ENCODE results near the gene MYL6.

The MYL6 gene

DNA sequence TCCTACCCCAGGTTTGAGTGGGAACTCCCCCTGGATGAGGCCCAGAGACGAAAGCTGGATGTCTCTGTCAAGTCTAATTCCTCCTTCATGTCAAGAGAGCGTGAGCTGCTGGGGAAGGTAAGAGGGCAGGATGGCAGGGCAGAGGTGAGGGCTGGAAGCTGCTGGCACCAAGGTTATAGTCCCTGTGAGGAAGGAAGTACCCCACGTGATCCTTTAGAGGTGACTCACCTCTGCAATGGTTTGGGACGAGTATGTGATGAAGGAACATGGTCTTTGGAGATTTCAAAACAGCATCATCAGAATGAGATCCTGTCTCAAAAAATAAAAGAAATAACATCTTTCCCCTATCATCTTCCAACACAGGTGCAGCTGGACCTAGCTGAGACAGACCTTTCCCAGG is 14.9 kb upstream of the MYL6 start (continued):
- TF ChIP-seq ZNF324 (tag by site-specific recombination; IDR thresholded peaks at IDR 0.05) (no peak), ZIC2 (tag by site-specific recombination; IDR thresholded peaks at IDR 0.05) (no peak), ZSCAN16 (tag by site-specific recombination; IDR thresholded peaks at IDR 0.05) (no peak), ZNF10 (tag by site-specific recombination; IDR thresholded peaks at IDR 0.05) (no peak)

DNA sequence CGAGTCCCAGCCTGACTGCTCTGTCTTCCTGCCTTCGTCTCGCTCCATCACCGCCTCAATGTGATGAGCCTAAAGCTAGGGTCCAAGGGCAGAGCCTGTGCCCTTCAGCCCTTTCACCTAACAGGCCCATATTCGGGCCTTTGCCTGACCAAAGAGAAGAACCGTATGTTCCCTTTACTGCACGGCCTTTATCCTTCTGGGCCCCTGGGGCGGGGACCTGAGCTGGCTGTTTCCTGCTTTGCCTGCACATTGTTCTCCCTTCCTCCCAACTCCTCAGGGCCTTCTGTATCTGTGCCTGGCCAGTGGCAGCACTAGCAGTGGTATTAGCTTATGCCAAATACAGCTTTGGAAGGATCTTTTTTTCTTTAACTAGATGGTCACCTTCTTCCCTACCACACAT is 14.3 kb upstream of the MYL6 start:
- POLR2A ChIA-PET: interaction anchor here (0.8 to 2.5 kb wide), 5 partner anchors 13 to 78 kb away, joined by 3 to 10 read pairs (median 4); partner anchors contain the start of genes ESYT1, MYL6, RNF41 and ZC3H10
- peaks cover 6% of the 10 kb centered on the region; the same call in 1 of the 2 replicates for H3K4me1 ChIP-seq (ENCODE audit: control insufficient read depth, insufficient read depth, low read length)
- no peak overlapping the region for H3K27ac ChIP-seq (ENCODE audit: extremely low read depth, low read depth, low read length)
- CTCF ChIA-PET: interaction anchor here (0.6 to 0.9 kb wide), 2 partner anchors 16 to 37 kb away, joined by 3 read pairs; partner anchors contain the start of gene ESYT1
- peaks cover 17 to 63% of the 10 kb centered on the region in 2 experiments; a peak in 2 of 3 replicates for H3K36me3 ChIP-seq (ENCODE audit: control insufficient read depth in 2 of 2, insufficient read depth in 1 of 2, low read length in 2 of 2)
- no peak overlapping the region for H3K4me3 ChIP-seq (ENCODE audit: low read depth, low read length)
- H3K9me3 ChIP-seq (ENCODE audit: control insufficient read depth, insufficient read depth, low read depth, low read length): no peaks in the 10 kb centered on the region
- no peak for TF ChIP-seq ZNF302 (tag by site-specific recombination; IDR thresholded peaks at IDR 0.05; ENCODE audit: low read depth)
- TF ChIP-seq ZNF624 (tag by site-specific recombination; IDR thresholded peaks at IDR 0.05): no peak
- TF ChIP-seq, protein P1, sequence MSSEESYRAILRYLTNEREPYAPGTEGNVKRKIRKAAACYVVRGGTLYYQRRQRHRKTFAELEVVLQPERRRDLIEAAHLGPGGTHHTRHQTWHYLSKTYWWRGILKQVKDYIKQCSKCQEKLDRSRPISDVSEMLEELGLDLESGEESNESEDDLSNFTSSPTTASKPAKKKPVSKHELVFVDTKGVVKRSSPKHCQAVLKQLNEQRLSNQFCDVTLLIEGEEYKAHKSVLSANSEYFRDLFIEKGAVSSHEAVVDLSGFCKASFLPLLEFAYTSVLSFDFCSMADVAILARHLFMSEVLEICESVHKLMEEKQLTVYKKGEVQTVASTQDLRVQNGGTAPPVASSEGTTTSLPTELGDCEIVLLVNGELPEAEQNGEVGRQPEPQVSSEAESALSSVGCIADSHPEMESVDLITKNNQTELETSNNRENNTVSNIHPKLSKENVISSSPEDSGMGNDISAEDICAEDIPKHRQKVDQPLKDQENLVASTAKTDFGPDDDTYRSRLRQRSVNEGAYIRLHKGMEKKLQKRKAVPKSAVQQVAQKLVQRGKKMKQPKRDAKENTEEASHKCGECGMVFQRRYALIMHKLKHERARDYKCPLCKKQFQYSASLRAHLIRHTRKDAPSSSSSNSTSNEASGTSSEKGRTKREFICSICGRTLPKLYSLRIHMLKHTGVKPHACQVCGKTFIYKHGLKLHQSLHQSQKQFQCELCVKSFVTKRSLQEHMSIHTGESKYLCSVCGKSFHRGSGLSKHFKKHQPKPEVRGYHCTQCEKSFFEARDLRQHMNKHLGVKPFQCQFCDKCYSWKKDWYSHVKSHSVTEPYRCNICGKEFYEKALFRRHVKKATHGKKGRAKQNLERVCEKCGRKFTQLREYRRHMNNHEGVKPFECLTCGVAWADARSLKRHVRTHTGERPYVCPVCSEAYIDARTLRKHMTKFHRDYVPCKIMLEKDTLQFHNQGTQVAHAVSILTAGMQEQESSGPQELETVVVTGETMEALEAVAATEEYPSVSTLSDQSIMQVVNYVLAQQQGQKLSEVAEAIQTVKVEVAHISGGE (tag by site-specific recombination; conservative IDR thresholded peaks at IDR 0.05; ENCODE audit: low read depth): no peak
- no peak for TF ChIP-seq ZBTB20 (tag by site-specific recombination; IDR thresholded peaks at IDR 0.05)
- TF ChIP-seq ZXDB (tag by site-specific recombination; IDR thresholded peaks at IDR 0.05): no peak
- TF ChIP-seq GFI1B (tag by site-specific recombination; IDR thresholded peaks at IDR 0.05): no peak
- no peak for TF ChIP-seq ZNF623 (tag by site-specific recombination; IDR thresholded peaks at IDR 0.05)
- no peak for TF ChIP-seq ZNF19 (tag by site-specific recombination; IDR thresholded peaks at IDR 0.05; ENCODE audit: low read depth)
- no peak for TF ChIP-seq ZSCAN23 (tag by site-specific recombination; IDR thresholded peaks at IDR 0.05)
- no peak for TF ChIP-seq SP7 (tag by site-specific recombination; IDR thresholded peaks at IDR 0.05)
- TF ChIP-seq ZNF596 (tag by site-specific recombination; IDR thresholded peaks at IDR 0.05): no peak
- no peak for TF ChIP-seq ZNF146 (tag by site-specific recombination; IDR thresholded peaks at IDR 0.05)

DNA sequence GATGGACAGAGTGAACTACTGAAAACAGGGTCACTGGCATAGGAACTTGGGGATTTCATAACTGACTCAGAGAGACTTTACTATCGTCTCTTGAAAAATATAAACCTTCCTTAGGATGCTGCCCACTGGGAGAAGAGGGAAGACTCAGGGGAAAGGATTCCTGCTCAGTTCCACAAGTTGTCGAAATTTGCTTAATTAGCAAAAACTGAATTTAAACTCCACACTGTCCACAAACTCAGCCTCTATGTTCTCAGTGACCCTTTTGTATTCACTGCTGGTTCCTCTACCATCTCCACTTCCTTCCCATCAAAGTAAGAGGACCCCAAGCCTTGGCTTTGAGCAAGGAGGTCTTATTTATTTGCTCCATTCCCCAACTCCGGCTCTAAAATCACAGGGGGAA is 12.9 kb upstream of the MYL6 start:
- Histone ChIP-seq H3K36me3 (ENCODE audit: control insufficient read depth in 2 of 2, insufficient read depth in 1 of 2, low read length in 2 of 2) (peaks cover 4 to 49% of the 10 kb centered on the region in 2 experiments; a peak in 2 of 3 replicates), H3K4me1 (ENCODE audit: control insufficient read depth, insufficient read depth, low read length) (peaks cover 6% of the 10 kb centered on the region; the same call in 1 of the 2 replicates), H3K4me3 (ENCODE audit: low read depth, low read length) (no peak overlapping the region), H3K9me3 (ENCODE audit: control insufficient read depth, insufficient read depth, low read depth, low read length) (no peaks in the 10 kb centered on the region), H3K27ac (ENCODE audit: extremely low read depth, low read depth, low read length) (no peak overlapping the region)
- POLR2A ChIA-PET: interaction anchor here (1.0 to 1.9 kb wide), 2 partner anchors 13 to 27 kb away, joined by 3 to 7 read pairs; partner anchors contain the start of genes MYL6 and ZC3H10
- CTCF ChIA-PET: interaction anchor here (0.9 kb wide), 1 partner anchor 9 kb away, joined by 3 read pairs; no protein-coding TSS in a partner anchor
- TF ChIP-seq AEBP2 (tag by site-specific recombination; IDR thresholded peaks at IDR 0.05; ENCODE audit: borderline replicate concordance) (no peak), OVOL3 (tag by site-specific recombination; IDR thresholded peaks at IDR 0.05) (no peak), ZNF692 (tag by site-specific recombination; IDR thresholded peaks at IDR 0.05) (no peak), PRDM10 (tag by site-specific recombination; IDR thresholded peaks at IDR 0.05) (no peak), ZNF157 (tag by site-specific recombination; IDR thresholded peaks at IDR 0.05) (no peak), ZNF48 (tag by site-specific recombination; IDR thresholded peaks at IDR 0.05) (no peak), ZNF19 (tag by site-specific recombination; IDR thresholded peaks at IDR 0.05; ENCODE audit: low read depth) (no peak), ZFP37 (tag by site-specific recombination; IDR thresholded peaks at IDR 0.05) (no peak), ZNF146 (tag by site-specific recombination; IDR thresholded peaks at IDR 0.05) (no peak), ZNF776 (tag by site-specific recombination; IDR thresholded peaks at IDR 0.05; ENCODE audit: borderline replicate concordance) (no peak), ZNF514 (tag by site-specific recombination; IDR thresholded peaks at IDR 0.05) (no peak)
